Left hindlimb (tissue), 1 donor: ENCODE data around the gene MRPL21.

Experiments
- DNase-seq: peaks from one replicate; pipeline ENCODE4 v3.0.0-alpha.2; 2018

MRPL21 gene

DNA sequence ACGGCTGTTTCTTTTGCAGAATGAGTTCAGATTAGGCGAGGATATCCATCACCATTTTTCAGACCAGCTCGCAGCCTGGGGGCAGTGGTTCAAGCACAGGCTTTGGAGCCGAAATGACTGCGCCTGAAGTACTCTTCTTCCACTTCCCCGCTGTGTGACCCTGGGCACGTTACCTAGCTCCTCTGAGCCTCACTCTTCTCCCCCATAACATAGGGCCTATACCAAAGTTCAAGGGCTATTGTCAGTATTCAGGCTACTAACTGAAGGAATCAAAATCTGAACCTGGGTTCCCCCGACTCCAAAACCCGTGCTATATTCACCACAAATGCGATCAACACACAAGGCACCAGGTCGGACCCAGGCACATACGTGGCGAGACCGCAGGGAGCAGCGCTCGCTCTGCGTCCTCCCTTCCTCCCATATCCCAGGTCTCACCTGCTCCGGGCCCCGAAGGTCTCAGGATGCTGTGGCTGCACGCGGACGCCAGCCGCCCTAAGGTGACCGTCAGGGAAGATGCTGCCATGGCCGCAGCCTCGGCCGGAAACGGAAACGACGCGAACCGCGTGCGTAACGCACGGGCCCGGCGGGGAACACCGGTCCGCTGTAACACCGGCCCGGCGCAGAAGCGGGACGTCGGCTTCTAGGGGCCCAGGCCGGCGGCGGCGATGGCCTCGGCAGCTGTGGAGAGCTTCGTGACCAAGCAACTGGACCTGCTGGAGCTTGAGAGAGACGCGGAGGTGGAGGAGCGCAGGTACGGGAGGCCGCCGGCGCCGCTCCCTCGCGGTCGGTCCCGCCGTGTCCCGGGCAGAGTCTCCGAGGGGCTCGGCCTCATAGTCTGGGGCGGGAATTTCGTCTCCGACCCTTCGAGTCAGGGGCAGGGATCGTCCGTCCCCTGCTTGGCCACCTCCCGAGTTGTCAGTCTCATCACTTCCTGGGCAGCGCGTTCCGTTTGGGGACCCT, at the start of gene MRPL21, which contains the start of gene IGHMBP2:
MRPL21 (minus strand) TSS at position 545 of the 960 bp plus-strand sequence; CDS start at position 523, 22 bp downstream.
IGHMBP2 (plus strand) TSS at position 604 of the 960 bp plus-strand sequence; CDS start at position 666, 62 bp downstream.
- peak; percentile 88 for DNase-seq

DNA sequence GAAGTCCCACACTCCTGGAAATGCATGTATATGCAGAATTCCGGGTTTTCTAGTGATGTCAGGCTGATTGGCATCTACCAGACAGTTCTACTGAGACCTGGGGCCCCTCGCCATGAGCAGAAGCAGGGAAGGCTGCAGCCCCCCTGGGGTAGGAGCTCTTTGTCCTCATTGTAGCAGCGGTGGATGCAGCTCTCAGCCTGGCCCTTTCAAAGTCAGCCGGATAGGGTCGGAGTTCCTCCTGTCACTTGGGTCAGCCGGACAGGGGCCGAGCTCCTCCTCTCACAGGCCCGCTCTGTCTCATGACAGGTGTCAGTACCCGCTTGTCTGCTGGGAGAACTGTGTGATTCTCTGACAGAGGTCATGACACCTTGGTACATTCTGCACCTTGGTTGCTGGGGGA, 47.1 kb upstream of the MRPL21 start:
- no peak for DNase-seq

DNA sequence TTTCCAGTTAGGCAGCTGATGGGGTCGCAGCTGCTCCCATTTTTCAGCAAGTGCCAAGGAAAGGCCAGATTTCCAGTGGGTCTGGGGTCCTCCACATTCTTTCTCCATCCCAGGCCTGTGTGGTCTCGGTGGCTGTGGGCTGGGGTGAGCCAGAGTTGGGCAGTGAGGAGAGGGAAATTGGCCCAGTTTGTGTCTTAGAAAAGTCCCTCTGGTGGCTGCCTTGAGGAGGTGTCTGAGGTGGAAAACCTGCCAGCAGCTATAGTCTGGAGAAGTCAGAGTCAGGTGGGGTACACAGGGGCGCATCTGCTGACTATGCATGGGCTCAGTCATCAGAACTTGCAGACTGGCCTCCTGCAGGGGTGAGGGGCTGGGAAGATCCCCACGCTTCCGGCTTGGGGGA, 46.6 kb upstream of the MRPL21 start:
- DNase-seq, result no peak

- no peak for DNase-seq
These were observed 45.3 kb upstream of the MRPL21 start for GRCh38 chr11:68948935-68949334.

DNA sequence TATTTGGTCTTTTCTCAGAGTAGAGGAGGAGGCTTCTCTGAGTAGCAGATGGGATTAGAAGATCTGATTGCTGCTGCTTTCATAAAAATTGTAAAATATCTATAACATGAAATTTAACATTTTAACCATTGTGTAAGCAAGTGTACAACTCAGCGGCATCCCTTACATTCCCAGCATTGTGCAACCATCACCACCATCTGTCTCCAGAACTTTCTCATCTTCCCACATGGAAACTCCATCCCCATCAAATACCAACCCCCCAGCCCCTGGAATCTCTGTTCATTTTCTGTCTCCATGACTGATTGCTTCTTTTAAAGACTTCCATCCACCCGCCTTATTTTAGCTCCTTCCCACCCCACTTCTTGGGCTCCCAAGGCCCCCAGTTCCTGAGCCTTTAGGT, 44.9 kb upstream of the MRPL21 start:
- no peak for DNase-seq

- no peak for DNase-seq
These were observed 43.5 kb upstream of the MRPL21 start for GRCh38 chr11:68947151-68947550.

DNA sequence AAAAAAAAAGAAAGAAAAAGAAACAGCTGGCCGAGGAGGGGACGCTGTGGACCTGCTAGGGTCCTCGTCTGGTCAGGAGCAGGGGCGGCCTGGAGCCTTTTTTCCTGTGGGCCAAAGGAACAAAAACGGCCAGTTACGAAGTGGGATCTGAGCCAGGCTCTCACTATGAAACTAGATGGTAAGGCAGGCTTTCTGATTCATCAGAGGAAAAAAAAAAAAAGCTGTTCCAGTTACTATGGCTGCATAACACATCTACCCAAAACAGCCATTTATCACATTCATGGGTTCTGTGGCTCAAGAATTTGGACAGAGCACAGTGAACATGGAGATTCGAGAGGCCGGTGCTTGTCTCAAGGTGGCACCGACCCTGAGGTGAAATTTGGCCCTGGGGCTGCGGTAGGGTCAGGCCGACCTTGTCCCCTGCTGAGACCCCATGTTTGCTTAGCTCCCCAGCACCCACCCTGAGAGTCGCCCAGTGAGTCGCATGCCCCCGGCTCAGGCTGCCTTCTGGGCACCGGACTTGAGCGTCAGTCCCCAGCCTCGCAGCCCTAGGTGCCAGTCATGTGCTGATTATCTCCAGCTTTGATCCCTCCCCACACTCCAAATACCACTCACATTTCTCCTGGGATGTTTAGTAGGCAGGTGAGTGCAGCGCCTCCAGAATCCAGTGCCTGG, 42.9 kb upstream of the MRPL21 start:
- DNase-seq, result no peak

DNA sequence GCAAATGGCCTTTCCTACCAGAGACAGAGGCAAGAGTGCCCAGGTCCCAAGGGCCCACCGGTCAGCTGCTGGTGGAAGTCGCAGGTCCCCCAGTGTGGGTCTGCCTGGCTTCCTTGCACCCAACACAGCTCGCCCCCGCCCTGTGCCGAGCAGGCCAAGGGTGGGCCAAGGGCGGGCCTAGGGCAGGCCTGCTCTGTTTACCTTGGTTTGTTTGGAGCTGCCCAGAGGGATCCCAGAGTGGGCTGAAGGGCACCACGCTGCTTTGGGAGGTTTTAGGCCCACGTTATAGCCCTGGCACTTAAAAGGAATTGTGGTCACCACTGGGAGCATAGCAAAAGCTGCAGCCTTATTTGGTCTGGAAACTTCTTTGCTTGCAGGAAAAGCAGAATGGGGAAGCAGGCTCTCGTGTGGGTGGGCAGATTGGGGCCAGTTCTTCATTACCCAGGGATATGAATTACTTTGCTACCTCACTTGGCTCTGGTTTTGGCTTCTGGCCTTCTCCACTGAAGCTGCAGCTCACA, 39.2 kb upstream of the MRPL21 start:
- DNase-seq, result peak; percentile 70

- no peak for DNase-seq
These were observed 38.5 kb upstream of the MRPL21 start for GRCh38 chr11:68942095-68942620.

DNA sequence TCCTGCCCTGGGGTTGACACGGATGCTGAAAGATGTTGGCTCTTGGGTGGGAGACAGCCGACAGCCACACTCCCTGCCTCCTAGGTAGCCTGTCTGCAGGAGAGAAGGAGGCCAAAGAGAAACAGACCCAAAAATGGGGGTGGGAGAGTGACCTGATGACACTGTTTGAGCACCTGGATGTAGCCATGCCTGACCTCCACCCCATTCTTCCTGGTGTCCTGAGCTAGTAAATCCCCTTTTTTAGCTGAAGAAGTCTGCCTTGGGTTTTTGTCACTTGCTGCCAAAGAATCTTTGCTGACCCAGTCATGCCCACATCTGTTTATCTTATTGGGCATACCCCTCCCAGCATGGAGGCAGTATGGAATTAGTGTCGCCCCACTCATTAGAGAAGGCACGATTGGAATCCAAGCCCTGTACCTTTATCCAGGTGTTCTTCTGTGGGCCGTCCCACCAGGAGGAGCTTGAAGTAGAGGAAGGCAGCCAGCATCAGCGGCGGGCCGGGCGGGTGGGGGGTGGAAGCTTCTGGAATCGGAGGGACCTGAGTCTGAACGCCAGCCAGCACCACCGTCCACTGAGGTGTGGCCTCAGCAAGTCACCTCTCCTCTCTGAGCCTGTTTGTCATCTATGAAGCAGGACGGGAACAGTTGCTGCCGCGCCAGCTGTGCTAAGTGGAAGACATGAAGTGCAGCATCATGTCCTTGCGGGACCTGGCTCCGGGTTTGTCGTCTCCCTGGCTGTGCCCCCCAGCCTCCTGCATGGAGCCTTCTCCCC, 37.9 kb upstream of the MRPL21 start:
- no peak for DNase-seq

GRCh38 chr11:68940651-68941323, 37.2 kb upstream of the MRPL21 start:
- DNase-seq, result no peak

GRCh38 chr11:68939583-68940555, 36.2 kb upstream of the MRPL21 start:
- DNase-seq, result no peak

- DNase-seq, result no peak
These were observed 35.4 kb upstream of the MRPL21 start for GRCh38 chr11:68938816-68939582.

- no peak for DNase-seq
These were observed 34.5 kb upstream of the MRPL21 start for GRCh38 chr11:68938088-68938487.

GRCh38 chr11:68936676-68937620, 33.3 kb upstream of the MRPL21 start:
- no peak for DNase-seq

DNA sequence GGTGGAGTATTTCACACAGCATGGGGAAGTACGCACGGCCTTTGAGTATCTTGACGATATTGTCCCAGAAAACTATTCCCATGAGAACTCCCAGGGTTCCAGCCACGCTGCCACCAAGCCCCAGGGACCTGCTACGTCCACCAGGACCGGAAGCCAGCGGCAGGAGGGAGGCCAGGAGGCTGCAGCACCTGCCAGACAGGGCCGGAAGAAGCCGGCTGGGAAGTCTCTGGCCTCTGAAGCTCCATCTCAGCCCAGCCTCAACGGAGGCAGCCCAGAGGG, 32.7 kb upstream of the MRPL21 start:
- DNase-seq, result no peak

- no peak for DNase-seq
These were observed 32.1 kb upstream of the MRPL21 start for GRCh38 chr11:68935516-68936357.

DNA sequence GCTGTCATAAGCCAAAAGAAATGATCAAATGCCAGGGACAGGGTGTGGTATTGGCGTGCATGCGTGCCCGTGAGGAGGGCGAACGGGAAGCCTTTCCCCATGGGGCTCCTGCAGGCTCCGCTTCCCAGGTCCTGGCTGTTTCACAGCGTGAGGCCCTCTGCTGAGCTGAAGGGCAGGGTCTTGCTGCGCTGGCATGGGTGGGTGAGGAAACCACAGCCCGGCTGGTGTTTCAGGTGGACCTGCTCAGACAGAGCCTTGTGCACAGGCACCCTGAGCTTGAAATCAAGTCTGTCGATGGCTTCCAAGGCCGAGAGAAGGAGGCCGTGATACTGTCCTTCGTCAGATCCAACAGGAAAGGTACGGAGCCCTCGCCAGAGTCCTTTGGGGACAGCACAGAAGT, 31.4 kb upstream of the MRPL21 start:
- no peak for DNase-seq
